Suprapubic skin (tissue), 3 donors: ENCODE measurements around the gene PKP1.

Source experiments
- POLR2A ChIP-seq, 2 donors: fragments of 450-650 bp; IDR thresholded peaks; one replicate each; pipeline ENCODE4 v1.6.1; 2017; ENCODE audit warnings: antibody characterized with exemption in 2 of 2, mild to moderate bottlenecking in 2 of 2, moderate library complexity in 2 of 2
- TF ChIP-seq, protein P1 (sequence below), 2 donors: fragments of 200-600 bp in 1 of 2; fragments of 450-650 bp in 1 of 2; sonication (generic) in 1 of 2; IDR thresholded peaks; one replicate each; pipeline ENCODE4 v1.5.1; 2016 to 2019; ENCODE audit warnings: antibody characterized with exemption in 2 of 2, mild to moderate bottlenecking in 1 of 2, moderate library complexity in 1 of 2

DNA sequence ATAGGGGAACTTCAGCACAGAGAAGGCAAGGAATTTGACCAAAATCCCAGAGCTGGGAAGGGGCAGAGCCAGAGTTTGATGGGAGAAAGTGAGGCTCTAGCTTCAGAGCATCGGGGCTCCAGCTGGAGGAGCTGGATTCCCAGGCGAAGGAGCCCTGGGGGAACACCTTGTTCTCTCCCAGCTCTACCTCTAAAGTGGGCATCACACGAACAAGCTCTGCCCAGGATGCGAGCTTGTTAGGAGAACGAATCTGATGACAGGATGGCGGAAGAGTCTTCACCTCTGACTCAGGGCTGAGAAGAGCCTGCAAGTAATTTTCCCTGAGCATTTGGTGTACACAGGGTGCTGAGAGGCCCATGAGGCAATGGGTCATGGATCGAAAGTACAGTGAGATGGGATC lies 72.2 kb downstream of the PKP1 start:
- TF ChIP-seq POLR2A (IDR thresholded peaks at IDR 0.05), result no peak
- TF ChIP-seq, protein P1, sequence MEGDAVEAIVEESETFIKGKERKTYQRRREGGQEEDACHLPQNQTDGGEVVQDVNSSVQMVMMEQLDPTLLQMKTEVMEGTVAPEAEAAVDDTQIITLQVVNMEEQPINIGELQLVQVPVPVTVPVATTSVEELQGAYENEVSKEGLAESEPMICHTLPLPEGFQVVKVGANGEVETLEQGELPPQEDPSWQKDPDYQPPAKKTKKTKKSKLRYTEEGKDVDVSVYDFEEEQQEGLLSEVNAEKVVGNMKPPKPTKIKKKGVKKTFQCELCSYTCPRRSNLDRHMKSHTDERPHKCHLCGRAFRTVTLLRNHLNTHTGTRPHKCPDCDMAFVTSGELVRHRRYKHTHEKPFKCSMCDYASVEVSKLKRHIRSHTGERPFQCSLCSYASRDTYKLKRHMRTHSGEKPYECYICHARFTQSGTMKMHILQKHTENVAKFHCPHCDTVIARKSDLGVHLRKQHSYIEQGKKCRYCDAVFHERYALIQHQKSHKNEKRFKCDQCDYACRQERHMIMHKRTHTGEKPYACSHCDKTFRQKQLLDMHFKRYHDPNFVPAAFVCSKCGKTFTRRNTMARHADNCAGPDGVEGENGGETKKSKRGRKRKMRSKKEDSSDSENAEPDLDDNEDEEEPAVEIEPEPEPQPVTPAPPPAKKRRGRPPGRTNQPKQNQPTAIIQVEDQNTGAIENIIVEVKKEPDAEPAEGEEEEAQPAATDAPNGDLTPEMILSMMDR (IDR thresholded peaks at IDR 0.05), result no peak
